Activated T-cell treated with anti-CD3 and anti-CD28 coated beads, Interleukin-2, amount 50 U/mL, for 1 hour (primary cell): ENCODE data around the gene PTPN2.
"Not testable (repeated sequence)": the region's sequence is repeated elsewhere in the genome, so short reads cannot be mapped to it uniquely, and the experiment has no call there.

Experiments used
- DNase-seq: peaks from one replicate; pipeline ENCODE4 v3.0.0-alpha.2; 2020

PTPN2 gene

DNA sequence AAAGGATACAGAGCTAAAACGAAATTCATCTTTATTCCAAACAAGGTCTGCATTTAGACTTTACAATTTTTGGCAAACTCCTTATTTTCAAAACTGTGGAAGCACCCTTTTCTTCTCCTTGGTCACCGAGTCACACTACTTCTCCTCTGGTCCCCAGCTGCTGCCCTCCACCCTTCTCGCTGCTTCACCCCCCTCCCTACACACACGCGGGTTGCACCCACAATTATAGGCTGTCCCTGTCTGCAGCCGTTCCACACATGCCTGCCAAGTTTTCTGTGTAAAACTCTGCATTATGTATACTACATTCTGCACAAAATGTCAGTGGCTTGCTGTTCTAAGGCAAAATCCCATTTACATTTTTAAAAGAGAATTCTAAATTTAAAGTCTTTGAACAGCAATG lies 63.5 kb downstream of the PTPN2 start:
- no peak for DNase-seq

DNA sequence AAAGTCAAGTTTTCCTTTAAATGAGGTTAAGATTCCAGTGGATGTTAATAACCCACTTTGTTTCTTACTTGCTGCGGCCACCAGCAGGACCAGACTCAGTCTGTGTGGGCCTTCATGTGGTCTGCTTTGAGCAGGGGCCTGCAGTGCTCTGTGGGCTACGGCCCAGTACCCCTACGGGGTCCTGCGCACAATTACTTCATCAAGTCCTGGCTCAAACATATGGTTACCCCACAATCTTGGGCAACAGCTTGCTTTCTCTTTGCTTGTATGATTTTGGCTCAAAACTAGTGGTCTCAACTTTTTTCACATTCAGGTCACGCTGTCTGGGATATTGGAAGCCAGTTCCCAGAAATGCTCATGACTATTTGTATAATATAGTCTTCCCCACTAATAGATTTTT lies 64.2 kb downstream of the PTPN2 start:
- DNase-seq: no peak

DNA sequence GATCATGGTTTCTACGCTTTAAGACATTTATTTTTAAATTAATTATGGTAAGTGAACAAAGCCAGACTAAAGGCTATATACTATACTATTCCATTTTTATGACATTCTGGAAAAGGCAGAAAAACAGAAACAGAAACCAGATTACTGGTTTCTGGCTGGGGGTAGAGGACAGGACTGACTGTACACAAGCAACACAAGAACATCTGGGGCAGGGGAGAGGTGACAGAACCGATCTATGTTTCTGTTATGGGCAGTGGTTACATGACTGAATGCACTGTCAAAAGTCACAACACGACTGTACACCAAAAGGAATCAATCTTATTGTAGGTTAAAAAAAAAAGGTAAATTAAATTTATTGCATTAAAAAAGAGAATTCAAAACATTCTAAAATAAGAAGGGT lies 64.7 kb downstream of the PTPN2 start:
- DNase-seq: no peak

DNA sequence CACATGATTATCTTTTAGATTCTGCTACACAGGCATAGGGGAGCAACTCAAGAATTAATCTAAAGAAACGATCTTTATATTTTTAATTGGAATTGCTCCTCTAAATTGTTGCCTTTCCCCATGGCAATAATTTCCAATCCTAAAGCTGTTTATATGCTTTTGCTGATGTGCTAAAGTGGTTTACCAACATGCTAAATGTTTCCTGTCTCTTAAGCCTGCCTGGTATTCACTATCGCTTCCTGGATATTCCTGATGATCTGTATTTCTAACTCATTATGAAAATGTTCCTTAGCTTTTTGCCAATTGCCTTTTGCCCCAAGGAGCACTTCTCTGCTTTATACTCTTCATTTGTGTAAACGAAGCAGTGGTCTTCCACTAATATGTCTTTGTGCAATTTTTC lies 65.8 kb downstream of the PTPN2 start:
- no peak for DNase-seq

DNA sequence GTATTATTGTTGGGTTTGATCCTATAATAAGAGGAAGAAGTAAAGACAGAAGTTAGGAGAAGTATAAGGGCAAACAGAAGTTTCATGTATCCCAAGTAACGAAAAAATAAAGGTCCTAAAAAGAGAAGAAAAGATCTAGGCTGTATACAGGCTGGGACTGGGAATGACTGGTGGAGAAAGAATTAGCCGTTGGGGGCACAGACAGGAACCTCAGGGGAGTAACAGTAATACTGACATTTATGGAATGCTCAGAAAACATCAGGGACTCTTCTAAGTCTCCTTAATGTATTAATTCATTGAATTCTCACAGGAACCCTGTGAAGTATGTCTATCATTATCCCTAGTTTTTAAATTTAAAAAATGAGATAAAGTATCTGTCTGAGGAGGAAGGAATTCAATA lies 67.6 kb downstream of the PTPN2 start:
- DNase-seq: no peak

DNA sequence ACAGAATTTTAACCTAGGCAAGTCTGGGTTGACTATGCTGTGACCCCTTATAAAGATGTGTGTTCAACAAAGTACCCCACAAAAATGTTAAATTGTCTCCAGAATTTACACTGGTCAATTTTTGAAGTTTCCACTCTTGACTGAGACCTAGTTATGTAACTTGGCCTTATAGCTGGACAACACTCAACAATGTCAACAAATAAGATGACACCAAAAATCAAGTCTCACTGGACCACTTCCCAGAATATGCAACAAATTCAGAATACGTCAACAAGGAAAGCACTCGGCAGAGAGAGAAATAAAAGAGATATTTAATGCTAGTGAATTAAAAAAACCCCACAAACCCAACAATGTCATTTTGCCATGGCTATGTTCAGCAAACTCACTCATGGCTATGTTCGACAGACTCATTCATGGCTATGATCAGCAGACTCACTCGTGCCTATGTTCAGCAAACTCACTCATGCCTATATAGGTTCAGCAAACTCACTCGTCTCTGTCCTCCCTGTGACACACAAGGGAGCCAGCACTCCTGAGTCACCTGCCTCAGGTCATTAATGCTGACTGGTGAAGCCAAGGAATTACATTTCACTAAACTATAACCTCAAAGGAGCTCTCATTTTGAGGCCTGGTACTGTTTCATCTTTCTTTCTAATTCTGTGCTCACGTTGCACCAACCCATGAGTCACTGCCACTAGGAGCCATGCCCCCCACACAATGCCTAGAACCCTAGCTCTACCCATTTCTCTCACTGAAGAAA lies 72.7 kb downstream of the PTPN2 start:
- DNase-seq: no peak

DNA sequence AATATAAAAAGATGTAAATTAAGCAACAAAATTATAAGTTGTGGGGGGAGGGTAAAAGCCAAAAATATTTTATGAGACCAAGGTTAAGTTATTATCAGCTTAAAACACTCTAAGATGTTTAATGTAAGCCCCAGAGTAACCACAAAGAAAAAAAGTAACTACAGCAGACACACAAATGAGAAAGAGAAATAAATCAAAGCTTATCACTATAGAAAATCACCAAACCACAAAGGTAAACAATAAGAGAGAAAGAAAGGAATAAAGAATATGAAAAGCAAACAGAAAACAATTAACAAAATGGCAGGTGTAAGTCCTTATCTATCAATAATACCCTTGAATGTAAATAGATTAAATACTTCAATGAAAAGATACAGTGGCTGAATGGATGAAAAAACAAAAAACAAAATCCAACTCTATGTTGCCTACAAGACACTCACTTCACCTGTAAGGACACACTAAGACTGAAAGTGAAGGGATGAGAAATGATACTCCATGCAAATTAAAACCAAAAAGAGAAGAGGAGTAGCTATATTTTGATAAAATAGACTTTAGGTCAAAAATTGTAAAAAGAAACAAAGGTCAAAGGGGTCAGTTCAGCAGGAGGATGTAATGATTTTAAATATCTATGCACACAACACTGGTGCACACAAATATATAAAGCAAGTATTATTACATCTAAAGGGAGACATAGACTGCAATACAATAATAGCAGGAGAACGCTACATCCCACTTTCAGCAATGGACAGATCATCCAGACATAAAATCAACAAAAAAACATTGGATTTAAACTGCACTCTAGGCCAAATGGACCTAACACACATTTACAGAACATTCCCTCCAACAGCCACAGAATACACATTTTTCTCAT lies 80.7 kb downstream of the PTPN2 start:
- DNase-seq: no peak

DNA sequence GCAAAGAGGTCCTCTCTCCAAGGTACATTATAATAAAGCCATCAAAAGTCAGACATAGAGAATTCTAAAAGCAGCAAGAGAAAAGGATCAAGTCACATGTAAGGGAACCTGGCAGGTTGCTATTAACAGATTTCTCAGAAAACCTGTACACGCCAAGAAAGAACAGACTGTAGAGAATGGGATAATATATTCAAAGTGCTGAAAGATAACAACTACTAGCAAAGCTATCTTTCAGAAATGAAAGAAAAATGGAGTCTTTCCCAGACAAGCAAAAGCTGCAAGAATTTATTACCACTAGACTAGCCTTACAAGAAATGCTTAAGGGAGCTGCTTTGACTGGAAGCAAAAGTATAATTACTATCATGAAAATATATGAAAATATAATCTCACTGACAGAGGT lies 81.5 kb downstream of the PTPN2 start:
- DNase-seq: no peak

DNA sequence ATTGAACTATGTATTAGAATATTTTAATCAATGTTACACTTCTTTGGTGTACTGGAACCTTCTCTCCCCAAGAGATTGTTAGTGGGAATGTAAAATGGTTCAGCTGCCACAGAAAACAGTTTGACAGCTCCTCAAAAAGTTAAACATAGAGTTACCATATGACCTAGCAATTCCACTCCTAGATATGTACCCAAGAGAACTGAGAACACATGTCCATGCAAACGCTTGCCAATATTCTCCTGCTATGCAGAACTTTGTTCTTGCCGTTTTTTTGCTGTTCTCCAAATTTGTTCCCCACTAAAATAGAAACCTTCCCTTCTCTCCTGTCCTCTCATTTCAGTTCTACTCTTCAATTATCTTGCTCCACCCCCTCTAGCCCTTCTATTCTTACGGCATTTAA lies 87.6 kb downstream of the PTPN2 start:
- DNase-seq: no peak

DNA sequence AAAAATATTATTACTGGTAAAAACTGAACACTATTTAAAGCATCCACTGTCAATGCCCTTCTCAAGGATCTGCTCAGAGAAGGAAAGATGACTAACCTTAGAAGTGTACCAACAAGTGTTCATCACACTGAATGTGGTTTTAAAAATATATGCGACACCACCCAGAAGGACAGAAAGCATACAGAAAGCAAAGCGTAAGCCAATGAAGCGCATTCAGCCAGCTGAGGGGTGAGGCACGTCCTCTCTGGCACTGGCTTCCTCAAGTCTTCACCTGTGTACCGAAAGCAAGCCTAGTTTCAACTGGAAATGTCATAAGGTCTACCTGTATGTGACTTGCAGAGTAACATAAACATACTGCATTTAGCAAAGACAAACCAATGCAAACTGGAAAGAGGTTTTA lies 92.4 kb downstream of the PTPN2 start:
- DNase-seq: no peak

DNA sequence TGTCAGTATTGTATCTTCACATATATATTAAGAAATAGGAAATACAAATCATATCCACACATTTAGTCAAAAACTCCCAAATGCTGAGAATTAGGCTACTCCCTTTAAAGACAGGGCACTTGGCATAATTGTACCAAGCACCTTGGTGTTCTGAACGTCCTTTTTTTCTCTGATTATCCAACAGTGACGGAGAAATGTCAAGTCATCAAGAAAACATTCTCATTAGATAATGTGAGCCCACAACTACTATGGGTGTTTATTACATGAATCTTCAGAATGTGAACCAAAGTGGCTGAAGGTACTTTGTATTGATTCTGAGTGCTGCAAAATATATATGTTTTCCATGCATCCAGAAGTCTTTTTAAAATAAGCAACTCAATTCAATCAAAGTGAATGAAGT lies 97.4 kb downstream of the PTPN2 start:
- DNase-seq: no peak

DNA sequence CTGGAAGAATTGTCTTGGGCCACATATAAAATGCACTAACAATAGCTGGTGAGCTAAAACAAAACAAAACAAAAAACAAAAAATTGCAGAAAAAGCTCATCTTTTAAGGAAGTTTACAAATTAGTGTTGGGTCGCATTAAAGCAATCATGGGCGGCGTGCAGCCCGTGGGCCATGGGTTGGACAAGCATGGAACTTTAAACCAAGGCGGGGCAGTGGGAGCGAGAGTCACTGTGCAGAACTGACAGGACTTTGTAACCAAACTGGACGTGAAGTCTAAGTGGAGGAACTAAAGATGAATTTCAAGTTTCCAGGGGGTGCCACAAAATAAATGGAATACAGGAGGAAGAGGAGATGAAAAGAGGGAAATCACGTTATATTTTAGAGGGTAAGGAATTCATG lies 100.5 kb downstream of the PTPN2 start:
- DNase-seq: no peak

DNA sequence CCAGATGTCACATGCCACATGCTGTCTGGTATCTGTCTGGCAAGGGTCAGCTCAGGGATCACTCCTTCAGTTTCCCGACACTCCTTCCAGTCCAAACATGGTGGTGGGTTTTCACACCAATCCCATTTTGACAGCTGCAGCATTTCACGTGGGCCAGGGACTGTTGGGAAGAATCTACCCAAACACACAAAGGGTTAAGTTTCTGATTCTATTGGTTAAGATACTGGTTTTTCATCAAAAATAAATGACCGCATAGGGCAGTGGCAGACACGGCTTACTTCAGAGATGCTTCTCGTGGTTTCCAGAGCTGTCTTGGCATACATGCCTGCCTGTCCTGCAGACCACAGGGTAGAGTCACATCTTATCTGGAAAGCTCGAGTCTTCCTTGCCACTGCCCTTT lies 101.5 kb downstream of the PTPN2 start:
- no peak for DNase-seq

DNA sequence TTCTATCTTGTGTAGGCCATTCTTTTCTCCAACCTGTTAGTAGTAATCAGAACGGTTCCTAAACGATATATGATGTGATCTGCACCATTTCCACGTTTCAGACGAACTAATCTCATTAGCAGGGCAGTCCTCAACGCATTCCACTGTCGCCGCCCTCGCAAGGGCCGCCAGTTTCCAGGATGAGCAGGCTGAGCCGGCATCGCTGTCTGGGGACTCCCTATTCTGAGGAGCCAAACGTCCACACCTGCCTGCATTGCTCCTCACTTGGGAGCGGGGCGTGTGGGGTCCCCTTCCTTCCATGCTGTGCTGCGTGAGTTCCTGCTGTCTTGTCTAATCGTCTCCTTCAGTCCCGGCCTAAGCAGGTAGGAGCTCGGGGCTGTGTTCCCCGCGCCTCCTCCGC lies 104.6 kb downstream of the PTPN2 start:
- no peak for DNase-seq

DNA sequence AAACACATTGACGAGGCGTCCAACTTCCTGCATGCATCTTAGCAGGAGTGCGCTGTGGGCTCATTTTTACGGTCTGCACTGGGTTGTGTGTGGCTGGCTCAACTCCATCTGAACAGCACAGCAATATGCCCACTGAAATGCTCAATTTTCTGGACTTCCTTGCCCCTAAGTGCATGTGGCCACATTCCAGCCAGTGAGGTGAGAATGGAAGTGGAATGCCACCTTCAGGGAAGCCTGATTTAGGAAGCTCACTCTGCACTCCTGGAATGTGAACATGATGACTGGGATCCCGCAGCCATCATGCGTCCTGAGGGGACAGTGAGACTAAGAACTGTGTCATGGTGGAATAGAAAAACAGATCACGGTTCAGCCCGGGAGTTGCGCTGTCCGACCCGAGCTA lies 105.0 kb downstream of the PTPN2 start:
- DNase-seq: no peak

DNA sequence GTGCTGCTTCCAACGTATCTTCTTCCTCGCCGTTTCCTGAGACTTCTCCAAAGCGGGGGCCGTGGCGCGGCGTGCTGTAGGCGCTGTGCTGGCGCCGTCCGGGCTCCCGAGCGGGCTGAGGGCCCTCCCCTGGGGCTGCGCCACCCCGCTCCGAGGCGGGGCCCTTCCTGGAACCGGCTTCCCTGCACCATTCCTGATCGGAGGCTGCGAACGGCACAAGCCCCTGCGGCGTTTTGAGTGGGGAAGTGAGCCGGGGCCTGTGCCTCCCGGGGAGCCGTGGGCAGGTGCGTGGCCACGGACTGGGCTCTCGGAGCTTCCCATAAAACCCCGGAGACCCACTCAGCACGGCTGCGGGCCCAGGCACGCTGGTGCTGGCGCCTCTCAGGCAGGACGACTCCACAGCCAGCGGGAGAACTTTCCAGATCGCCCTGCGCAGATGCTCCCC lies 106.5 kb downstream of the PTPN2 start:
- DNase-seq: no peak

DNA sequence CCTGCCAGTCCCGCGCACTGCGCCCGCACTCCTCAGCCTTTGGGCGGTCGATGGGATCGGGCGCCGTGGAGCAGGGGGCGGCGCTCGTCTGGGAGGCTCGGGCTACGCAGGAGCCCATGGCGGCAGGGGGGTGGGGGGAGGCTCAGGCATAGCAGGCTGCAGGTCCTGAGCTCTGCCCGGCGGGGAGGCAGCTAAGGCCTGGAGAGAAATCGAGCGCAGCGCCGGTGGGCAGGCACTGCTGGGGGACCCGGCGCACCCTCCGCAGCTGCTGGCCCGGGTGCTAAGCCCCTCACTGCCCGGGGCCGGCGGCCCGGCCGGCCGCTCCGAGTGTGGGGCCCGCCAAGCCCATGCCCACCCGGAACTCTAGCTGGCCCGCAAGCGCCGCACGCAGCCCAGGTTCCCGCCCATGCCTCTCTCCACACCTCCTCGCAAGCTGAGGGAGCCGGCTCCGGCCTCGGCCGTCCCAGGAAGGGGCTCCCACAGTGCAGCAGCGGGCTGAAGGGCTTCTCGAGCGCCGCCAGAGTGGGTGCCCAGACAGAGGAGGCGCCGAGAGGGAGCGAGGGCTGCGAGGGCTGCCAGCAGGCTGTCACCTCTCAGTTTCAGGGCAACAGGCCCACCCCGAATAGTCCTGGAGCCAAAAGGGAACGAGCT lies 107.1 kb downstream of the PTPN2 start:
- DNase-seq: no peak

DNA sequence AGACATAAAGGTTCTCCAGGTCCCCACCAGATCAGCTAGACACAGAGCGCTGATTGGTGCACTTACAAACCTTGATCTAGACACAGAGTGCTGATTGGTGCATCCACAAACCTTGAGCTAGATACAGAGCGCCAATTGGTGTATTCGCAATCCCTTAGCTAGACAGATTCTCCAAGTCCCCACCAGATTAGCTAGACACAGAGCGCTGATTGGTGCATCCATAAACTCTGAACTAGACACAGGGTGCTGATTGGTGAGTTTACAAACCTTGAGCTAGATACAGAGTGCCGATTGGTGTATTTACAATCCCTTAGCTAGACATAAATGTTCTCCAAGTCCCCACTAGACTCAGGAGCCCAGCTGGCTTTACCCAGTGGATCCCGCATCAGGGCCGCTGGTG lies 107.6 kb downstream of the PTPN2 start:
- not testable (repeated sequence) for DNase-seq

DNA sequence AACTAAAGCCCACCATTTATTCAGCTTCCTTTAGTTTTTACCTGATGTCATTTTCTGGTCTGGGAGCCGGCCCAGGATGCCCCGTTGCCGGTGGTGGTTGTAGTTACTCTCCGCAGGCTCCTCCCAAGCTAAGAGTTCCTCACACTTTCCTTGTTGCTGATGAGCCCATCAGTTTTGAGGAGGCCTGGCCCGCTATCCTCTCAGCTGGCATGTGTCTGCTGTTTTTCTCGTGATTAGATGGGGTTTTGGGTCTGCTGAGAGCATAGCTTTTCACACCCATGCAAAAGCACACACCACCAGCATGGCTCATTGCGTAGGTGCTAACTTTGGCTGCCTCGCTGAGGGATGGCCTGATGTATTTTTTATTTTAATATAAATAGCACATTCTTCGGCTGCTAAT lies 109.1 kb downstream of the PTPN2 start:
- no peak for DNase-seq

DNA sequence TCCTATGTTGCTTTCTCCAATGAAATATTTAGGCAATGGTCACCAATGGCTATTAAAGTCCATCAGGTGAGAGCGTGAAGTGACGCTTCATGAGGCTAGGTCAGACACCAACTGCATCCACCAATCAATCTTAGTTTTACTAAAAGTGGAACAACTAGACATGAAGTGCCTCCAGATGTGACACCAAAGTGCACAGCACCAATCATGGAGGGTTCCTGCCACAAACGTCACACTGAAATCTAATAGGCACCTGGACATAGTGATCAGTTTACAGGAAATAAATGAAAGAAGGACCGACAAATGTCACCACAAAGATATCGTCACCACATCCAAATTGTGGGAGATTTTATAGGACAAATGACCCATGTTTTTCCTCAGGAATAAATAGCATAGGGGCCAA lies 110.7 kb downstream of the PTPN2 start:
- no peak for DNase-seq

DNA sequence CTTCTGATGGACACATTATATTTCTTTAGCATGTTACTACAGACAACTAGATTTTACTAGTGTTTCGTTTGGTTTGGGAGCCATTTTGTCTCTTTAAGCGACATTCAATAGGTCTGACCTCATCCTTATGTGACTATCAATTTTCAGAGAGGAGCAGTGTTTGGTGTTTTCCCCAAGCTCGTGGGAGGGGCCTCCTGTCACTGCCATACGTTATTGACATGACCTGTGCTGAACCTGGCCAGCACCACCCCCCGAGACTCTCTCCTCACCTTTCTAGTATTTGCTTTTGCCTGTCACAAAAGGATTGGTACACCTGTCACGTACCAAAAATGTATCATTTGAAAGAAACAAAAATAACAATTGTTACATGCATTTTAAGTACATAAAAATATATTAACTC lies 111.9 kb downstream of the PTPN2 start:
- DNase-seq: no peak

DNA sequence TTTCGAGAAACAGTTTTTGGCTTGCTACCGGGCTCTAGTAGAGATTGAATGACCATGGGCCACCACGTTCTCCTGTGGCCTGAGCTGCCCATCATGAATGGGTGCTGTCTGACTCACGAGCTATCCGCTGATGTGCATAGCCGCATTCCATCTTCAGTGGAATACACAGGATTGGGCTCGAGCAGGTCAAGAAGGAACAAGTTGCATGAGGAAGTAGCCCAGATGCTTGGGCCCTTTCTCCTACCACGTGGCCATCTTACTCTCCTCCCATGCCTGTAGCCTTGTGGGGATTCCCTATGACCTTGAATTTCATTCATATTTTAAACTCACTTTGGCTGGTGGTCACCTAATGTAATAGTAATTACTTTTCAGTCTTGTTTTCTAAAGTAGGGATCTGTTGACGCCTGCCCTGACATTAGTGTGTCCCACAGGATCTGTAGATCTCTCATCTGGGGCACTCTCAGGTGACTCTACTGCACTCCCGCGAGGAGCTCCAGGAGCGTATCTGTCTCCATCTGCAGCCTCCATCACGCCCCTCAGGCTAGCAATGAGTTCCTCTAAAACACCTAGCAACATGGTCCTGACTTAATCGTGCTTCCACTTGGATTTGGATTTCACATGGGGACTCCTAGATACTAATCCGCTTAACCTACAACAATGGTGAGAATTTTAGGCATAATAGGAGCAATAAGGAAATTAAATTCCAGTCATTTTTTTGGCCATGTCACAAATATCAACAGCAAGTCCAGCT lies 113.4 kb downstream of the PTPN2 start:
- no peak for DNase-seq
